ENCODE results near the gene EFCAB6.

GRCh38 chr22:43630451-43630850 lies 181.7 kb downstream of the EFCAB6 start:
- TF ChIP-seq, protein P1, sequence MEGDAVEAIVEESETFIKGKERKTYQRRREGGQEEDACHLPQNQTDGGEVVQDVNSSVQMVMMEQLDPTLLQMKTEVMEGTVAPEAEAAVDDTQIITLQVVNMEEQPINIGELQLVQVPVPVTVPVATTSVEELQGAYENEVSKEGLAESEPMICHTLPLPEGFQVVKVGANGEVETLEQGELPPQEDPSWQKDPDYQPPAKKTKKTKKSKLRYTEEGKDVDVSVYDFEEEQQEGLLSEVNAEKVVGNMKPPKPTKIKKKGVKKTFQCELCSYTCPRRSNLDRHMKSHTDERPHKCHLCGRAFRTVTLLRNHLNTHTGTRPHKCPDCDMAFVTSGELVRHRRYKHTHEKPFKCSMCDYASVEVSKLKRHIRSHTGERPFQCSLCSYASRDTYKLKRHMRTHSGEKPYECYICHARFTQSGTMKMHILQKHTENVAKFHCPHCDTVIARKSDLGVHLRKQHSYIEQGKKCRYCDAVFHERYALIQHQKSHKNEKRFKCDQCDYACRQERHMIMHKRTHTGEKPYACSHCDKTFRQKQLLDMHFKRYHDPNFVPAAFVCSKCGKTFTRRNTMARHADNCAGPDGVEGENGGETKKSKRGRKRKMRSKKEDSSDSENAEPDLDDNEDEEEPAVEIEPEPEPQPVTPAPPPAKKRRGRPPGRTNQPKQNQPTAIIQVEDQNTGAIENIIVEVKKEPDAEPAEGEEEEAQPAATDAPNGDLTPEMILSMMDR (conservative IDR thresholded peaks at IDR 0.05; ENCODE audit: low read length): no peak
- TF ChIP-seq EZH2phosphoT487 (IDR thresholded peaks at IDR 0.05; ENCODE audit: borderline replicate concordance, low read depth, low read length): no peak
